Effector CD8-positive, alpha-beta T cell (primary cell): ENCODE measurements around the gene SS18L1.

ENCODE experiments used
- DNase-seq: peaks from one replicate; lab custom pipeline; 2025; lab: John Stamatoyannopoulos, UW

The SS18L1 gene

GRCh38 chr20:62156254-62156556 is 12.6 kb downstream of the SS18L1 start:
- DNase-seq, result no peak

GRCh38 chr20:62156592-62157386 is 13.2 kb downstream of the SS18L1 start:
- DNase-seq, result peak; percentile 65

GRCh38 chr20:62157387-62158087 is 14.0 kb downstream of the SS18L1 start:
- DNase-seq, result no peak

GRCh38 chr20:62158088-62158400 is 14.5 kb downstream of the SS18L1 start:
- DNase-seq, result no peak

- no peak for DNase-seq
These were observed 15.0 kb downstream of the SS18L1 start for GRCh38 chr20:62158541-62158940.

GRCh38 chr20:62159052-62159451 is 15.5 kb downstream of the SS18L1 start:
- no peak for DNase-seq

- DNase-seq, result no peak
These were observed 16.3 kb downstream of the SS18L1 start for GRCh38 chr20:62159839-62160238.

GRCh38 chr20:62160253-62160652 is 16.7 kb downstream of the SS18L1 start:
- DNase-seq, result no peak

- no peak for DNase-seq
These were observed 17.3 kb downstream of the SS18L1 start for GRCh38 chr20:62160876-62161275.

GRCh38 chr20:62161347-62161746 is 17.8 kb downstream of the SS18L1 start:
- no peak for DNase-seq

GRCh38 chr20:62162765-62163484 is 19.4 kb downstream of the SS18L1 start:
- DNase-seq, result no peak

- DNase-seq, result no peak
These were observed 19.9 kb downstream of the SS18L1 start for GRCh38 chr20:62163485-62163865.

- no peak for DNase-seq
These were observed 20.6 kb downstream of the SS18L1 start for GRCh38 chr20:62163986-62164762.

GRCh38 chr20:62164879-62165761 is 21.6 kb downstream of the SS18L1 start:
- DNase-seq, result no peak

GRCh38 chr20:62165762-62166399 is 22.3 kb downstream of the SS18L1 start:
- DNase-seq, result no peak

GRCh38 chr20:62167474-62167873 is 23.9 kb downstream of the SS18L1 start:
- DNase-seq, result no peak

- no peak for DNase-seq
These were observed 24.5 kb downstream of the SS18L1 start for GRCh38 chr20:62168061-62168460.

- no peak for DNase-seq
These were observed 25.4 kb downstream of the SS18L1 start for GRCh38 chr20:62168890-62169435.

- no peak for DNase-seq
These were observed 27.0 kb downstream of the SS18L1 start for GRCh38 chr20:62170536-62170935.

- DNase-seq, result no peak
These were observed 27.7 kb downstream of the SS18L1 start for GRCh38 chr20:62171245-62171644.

GRCh38 chr20:62172666-62173065 is 29.1 kb downstream of the SS18L1 start:
- no peak for DNase-seq
